Fibroblast of mammary gland (primary cell): ENCODE results near the gene PDS5B.
A peak's percentile ranks its signal among the peaks of the same experiment; 100 is the strongest.

Source experiments
- DNase-seq: peaks from one replicate; pipeline ENCODE4 v3.0.0-alpha.2; 2010; ENCODE audit warnings: low read depth
- H3K4me3 ChIP-seq: 2 replicates; pipeline ENCODE4 v1.5.1; 2011; ENCODE audit warnings: low read depth, mild to moderate bottlenecking, low read length, moderate library complexity; ENCODE audit not compliant: control insufficient read depth
- TF ChIP-seq, protein P1 (sequence below): conservative IDR thresholded peaks from 2 replicates; pipeline ENCODE4 v1.5.1; 2011; ENCODE audit warnings: low read depth, low read length, inconsistent platforms; ENCODE audit not compliant: control insufficient read depth, insufficient read depth

Gene PDS5B

DNA sequence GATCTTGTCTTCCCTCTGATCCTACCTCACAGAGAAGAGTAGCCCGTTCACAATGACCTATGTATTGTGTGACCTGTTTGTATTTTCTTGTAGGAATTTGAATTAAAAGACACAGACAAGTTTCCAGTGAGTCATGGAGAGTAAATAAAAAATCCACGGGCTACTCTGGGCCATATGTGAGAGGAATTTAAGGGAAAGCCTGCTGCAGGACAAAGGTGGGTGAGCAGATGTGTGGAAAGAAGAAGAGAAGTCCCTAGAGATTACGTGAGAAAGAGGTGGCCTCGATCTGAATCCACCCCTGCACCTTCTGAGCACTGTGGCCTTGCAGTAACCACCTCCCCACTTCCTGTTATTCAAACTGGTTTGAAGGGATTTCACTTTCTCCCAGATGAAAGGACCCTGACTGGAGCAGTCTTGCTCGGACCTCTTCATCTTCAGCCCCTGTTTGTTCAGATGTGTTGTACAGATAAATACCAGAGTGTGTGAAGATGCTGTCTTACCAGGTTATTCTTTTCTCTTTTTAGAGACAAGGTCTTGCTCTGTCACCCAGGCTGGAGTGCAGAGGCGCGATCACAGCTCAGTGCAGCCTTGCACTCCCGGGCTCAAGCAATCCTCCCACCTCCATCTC, 205.4 kb downstream of the PDS5B start:
- peak; percentile 9 for DNase-seq
- no peak overlapping the region for H3K4me3 ChIP-seq
- TF ChIP-seq, protein P1, sequence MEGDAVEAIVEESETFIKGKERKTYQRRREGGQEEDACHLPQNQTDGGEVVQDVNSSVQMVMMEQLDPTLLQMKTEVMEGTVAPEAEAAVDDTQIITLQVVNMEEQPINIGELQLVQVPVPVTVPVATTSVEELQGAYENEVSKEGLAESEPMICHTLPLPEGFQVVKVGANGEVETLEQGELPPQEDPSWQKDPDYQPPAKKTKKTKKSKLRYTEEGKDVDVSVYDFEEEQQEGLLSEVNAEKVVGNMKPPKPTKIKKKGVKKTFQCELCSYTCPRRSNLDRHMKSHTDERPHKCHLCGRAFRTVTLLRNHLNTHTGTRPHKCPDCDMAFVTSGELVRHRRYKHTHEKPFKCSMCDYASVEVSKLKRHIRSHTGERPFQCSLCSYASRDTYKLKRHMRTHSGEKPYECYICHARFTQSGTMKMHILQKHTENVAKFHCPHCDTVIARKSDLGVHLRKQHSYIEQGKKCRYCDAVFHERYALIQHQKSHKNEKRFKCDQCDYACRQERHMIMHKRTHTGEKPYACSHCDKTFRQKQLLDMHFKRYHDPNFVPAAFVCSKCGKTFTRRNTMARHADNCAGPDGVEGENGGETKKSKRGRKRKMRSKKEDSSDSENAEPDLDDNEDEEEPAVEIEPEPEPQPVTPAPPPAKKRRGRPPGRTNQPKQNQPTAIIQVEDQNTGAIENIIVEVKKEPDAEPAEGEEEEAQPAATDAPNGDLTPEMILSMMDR = no peak

DNA sequence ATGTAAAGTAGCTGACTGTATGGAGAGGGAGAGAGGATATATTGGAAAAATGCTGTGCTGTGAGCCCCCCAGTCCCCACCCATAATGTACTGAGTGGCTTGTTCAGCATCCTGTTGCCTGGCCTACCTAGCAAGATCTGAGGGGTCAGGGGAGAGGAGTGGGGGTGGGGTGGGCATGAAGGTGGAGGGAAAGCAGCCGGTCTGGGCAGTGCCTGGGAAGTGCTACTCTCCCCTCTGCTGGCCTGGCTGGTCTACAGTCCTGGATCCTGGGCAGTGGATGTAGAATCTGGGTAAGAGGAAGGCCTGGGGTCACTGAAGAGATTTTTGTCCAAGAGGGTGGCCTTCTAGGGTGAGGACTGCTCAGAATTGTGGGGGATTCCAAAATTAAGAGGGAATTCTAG, 210.5 kb downstream of the PDS5B start:
- TF ChIP-seq, protein P1 = no peak
- H3K4me3 ChIP-seq = no peak overlapping the region
- DNase-seq = no peak

DNA sequence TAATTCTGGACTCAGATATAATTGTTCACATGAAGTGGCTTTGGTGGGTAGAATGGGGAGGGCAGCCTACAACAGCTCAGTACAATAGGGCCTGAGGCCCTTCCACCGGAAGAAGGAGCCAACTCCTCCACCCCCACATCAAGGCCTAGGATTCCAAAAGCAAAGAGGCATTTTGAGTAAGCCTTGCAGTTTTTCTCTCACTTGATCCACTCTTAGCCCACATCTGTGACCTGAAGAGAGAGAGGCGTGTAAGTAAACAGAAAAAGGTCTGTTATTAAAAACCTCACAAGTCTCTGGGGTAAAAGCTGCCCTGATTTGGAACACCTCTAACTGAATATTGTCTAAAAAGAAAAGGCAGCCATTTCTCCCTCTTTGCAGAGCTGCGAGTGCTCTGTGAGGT, 215.9 kb downstream of the PDS5B start:
- no peak for DNase-seq
- TF ChIP-seq, protein P1 = no peak
- H3K4me3 ChIP-seq = no peak overlapping the region

DNA sequence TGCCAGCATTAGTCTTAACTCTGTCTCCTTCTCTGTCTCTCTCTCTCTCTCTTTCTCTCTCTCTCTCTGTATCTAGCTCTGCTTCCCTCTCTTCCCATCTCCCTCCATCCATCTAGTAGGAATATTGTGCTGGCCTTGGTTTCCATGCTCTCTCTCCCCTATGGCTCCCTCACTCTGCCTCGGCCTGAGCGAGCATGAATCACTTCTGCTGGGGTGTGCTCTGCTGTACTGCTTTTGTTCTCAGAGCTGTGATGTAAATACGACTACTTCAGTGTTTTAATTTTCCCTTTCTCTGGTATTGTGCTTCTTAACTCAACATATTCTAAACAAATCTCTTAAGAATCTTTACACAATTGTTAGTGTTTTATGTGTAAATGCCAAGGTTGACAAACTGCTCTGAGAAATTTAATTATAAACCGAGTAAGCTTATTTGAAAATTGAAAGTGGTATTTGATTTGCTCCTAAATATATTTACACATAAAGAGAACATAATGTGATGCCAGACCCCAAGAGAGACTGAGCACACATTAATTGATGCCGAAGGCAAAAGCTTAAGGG, 218.5 kb downstream of the PDS5B start:
- no peak overlapping the region for H3K4me3 ChIP-seq
- TF ChIP-seq, protein P1 = no peak
- DNase-seq = peak; percentile 14

DNA sequence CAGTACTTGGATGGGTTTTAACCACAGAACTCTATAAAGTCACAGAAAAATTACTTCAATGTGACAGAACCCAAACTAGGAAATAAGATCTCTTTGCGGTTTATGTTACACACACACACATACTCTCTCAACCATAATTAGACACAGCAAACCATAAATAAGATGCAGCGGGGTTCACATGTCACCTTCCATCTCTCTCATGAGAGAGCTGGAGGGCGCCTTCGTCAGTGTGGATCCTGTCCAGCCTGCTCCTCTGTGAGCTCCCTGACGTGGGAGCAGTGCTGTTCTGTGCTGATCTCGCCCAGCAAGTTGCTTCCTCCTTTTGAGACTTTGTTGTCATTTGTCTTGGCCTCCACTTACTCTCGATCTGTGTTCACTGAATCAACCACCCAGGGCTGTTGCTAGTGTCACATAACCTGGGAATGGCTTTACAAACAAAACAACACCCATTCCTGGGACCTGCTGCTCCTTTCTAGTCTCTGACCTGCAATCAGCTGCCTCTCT, 225.1 kb downstream of the PDS5B start:
- H3K4me3 ChIP-seq = no peak overlapping the region
- peak; percentile 35 for DNase-seq
- TF ChIP-seq, protein P1 = no peak

DNA sequence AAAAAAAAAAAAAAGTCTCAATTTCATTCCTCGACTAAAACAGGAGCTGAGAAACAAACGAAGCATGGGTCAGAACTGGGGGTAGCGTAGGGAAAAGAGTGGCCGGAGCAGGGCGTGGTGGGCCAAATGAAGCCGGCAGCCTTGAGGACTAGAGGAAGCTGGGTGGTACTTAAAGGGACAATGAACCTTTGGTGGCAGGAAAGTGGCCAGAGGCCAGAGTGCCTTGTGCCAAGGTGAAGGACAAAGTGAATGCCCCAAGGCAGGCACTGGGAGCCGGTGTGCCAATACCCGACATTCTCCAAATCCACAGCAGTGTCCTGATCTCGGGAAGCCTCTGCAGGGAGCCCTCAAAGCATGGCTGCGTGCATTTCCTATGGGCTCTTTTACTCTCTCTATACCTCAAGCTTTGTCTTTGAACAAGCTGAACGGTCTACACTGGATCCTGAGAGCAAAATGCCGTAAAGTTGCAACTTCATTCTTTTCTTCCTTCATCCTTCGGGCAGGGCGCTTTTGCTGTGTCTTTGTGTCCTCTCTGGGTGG, 235.0 kb downstream of the PDS5B start:
- DNase-seq = no peak
- no peak overlapping the region for H3K4me3 ChIP-seq
- TF ChIP-seq, protein P1 = no peak
